PC-3 (cell line): Measurements from ENCODE around the gene OR6B2. TPM values are rescaled to one million over a fixed set of nuclear protein-coding genes. Genes with fewer than 3 reads are reported as not detected.

Experiments
- ATAC-seq: fragments of 200-7000 bp; cut with Tn5 transposase; 2 replicates; pipeline ENCODE4 v1.9.1; 2020; ENCODE audit warnings: mild to moderate bottlenecking, moderate library complexity
- Bru-seq: library from RNA; stranded (reverse); fragments of 400-500 nt; gene quantifications from one replicate; lab custom pipeline; 2021; lab: Mats Ljungman, UMichigan
- BruChase-seq, 2 experiments: library from RNA; stranded (reverse); fragments of 400-500 nt; gene quantifications; one replicate each; lab custom pipeline; 2021; lab: Mats Ljungman, UMichigan
- BruUV-seq: library from RNA; stranded (reverse); fragments of 400-500 nt; replicated peaks from 2 replicates; lab custom pipeline; 2021; lab: Mats Ljungman, UMichigan
- CTCF ChIA-PET: fragments of 300-600 bp; sonication (Branson Sonifier 250); formaldehyde crosslinking; loops from one replicate; lab custom pipeline; 2022; ENCODE audit warnings: antibody characterized with exemption; lab: Charles Lee
- POLR2A ChIA-PET: fragments of 300-600 bp; sonication (Branson Sonifier 250); formaldehyde crosslinking; loops from one replicate; lab custom pipeline; 2022; ENCODE audit warnings: antibody characterized with exemption; ENCODE audit not compliant: unreplicated experiment; lab: Charles Lee
- DNase-seq: peaks from one replicate; pipeline ENCODE4 v3.0.0-alpha.2; 2015
- H2AFZ ChIP-seq: fragments of 300-600 bp; sonication (generic); 2 replicates; pipeline ENCODE4 v1.6.0; 2016; ENCODE audit warnings: antibody characterized with exemption, low read length
- H3F3A ChIP-seq: fragments of 300-600 bp; sonication (generic); one replicate; pipeline ENCODE4 v1.6.0; 2017; ENCODE audit warnings: antibody characterized with exemption, low read length, control low read depth, mild to moderate bottlenecking; ENCODE audit not compliant: unreplicated experiment
- H3K27ac ChIP-seq: fragments of 300-600 bp; sonication (generic); 2 replicates; pipeline ENCODE4 v1.5.1; 2016; ENCODE audit warnings: mild to moderate bottlenecking, low read length
- H3K27me3 ChIP-seq: fragments of 300-600 bp; sonication (generic); 2 replicates; pipeline ENCODE4 v1.6.1; 2016; ENCODE audit warnings: low read length, mixed read lengths
- H3K36me3 ChIP-seq: fragments of 300-600 bp; sonication (generic); 2 replicates; pipeline ENCODE4 v1.6.1; 2016; ENCODE audit warnings: low read depth, mixed run types, low read length, mixed read lengths
- H3K4me1 ChIP-seq: fragments of 300-600 bp; sonication (generic); 2 replicates; pipeline ENCODE4 v1.5.1; 2016; ENCODE audit warnings: low read length; ENCODE audit not compliant: insufficient read depth
- H3K4me2 ChIP-seq: fragments of 300-600 bp; sonication (generic); 2 replicates; pipeline ENCODE4 v1.6.0; 2016; ENCODE audit warnings: low read length
- H3K4me3 ChIP-seq: fragments of 300-600 bp; sonication (generic); 2 replicates; pipeline ENCODE4 v1.5.1; 2016; ENCODE audit warnings: mild to moderate bottlenecking, low read length, mixed read lengths
- H3K79me2 ChIP-seq: fragments of 300-600 bp; sonication (generic); 2 replicates; pipeline ENCODE4 v1.6.1; 2017; ENCODE audit warnings: low read length, mixed read lengths
- H3K9ac ChIP-seq: fragments of 300-600 bp; sonication (generic); 2 replicates; pipeline ENCODE4 v1.6.0; 2016; ENCODE audit warnings: mild to moderate bottlenecking, low read length
- H3K9me2 ChIP-seq: fragments of 300-600 bp; sonication (generic); replicated peaks from 2 replicates; pipeline ENCODE4 v1.6.1; 2016; ENCODE audit warnings: mixed run types, low read length, mixed read lengths
- H3K9me3 ChIP-seq: fragments of 300-600 bp; sonication (generic); 2 replicates; pipeline ENCODE4 v1.6.1; 2016; ENCODE audit warnings: low read length, mixed read lengths
- H4K20me1 ChIP-seq: fragments of 300-600 bp; sonication (generic); 2 replicates; pipeline ENCODE4 v1.6.1; 2016; ENCODE audit warnings: low read length, mixed read lengths
- CTCF ChIP-seq: fragments of 300-600 bp; sonication (generic); conservative IDR thresholded peaks from 2 replicates; pipeline ENCODE4 v1.5.1; 2017; ENCODE audit warnings: antibody characterized with exemption, low read depth, mild to moderate bottlenecking, low read length
- EZH2 ChIP-seq: fragments of 300-600 bp; sonication (generic); IDR thresholded peaks from one replicate; pipeline ENCODE4 v1.6.1; 2017; ENCODE audit warnings: antibody characterized with exemption, mild to moderate bottlenecking, low read length; ENCODE audit not compliant: unreplicated experiment
- EZH2phosphoT487 ChIP-seq: fragments of 300-600 bp; sonication (generic); IDR thresholded peaks from 2 replicates; pipeline ENCODE4 v1.6.1; 2018; ENCODE audit warnings: mild to moderate bottlenecking, antibody characterized with exemption, low read length, borderline replicate concordance
- intact Hi-C: fragments of 100-400 bp; cut with micrococcal nuclease; formaldehyde crosslinking; loops from 2 replicates; pipeline ENCODE4 v1.9.0; 2023
- long read RNA-seq: library from polyadenylated mRNA; unstranded; transcript quantifications from one replicate; pipeline ENCODE4 v2.0.0, GENCODE V29; 2021; ENCODE audit not compliant: unreplicated experiment
- total RNA-seq: library from RNA; depleted of rRNA; stranded (reverse); fragments of >200 nt; gene quantifications from 2 replicates; pipeline ENCODE4 v1.2.3, GENCODE V29; 2014; rRNA removed

OR6B2 gene
- not detected in 2 replicates for total RNA-seq
- Bru-seq, nascent RNA: not detected
- BruChase-seq, experiment 1, labeled RNA remaining after a 6-hour chase: not detected
- not detected for BruChase-seq, experiment 2, labeled RNA remaining after a 2-hour chase
- long read RNA-seq: 0 reads

- no peaks in the 10 kb centered on the region for H3K4me1 ChIP-seq
- peaks cover 50% of the 10 kb centered on the region for H3K27me3 ChIP-seq
- no peak within 1 kb of the TSS for H3K9ac ChIP-seq
- no peak within 1 kb of the TSS for H3K27ac ChIP-seq
- no TSS peak for BruUV-seq
- ChIA-PET POLR2A (no interaction called here), CTCF (no interaction called here)
- DNase-seq (no peak), ATAC-seq (no peak)
- TF ChIP-seq CTCF (no peak), EZH2 (no peak), EZH2phosphoT487 (no peak)
- no peak within 1 kb of the TSS for H3K4me2 ChIP-seq
- no peak within 1 kb of the TSS for H3K4me3 ChIP-seq
- intact Hi-C loops: no loop called here
- H3K9me3 ChIP-seq: no peaks in the 10 kb centered on the region
- no peak within 1 kb of the TSS for H2AFZ ChIP-seq
- H3F3A ChIP-seq: no peaks in the 10 kb centered on the region
- H3K36me3 ChIP-seq: no peaks in the 10 kb centered on the region
- H3K9me2 ChIP-seq: no peaks in the 10 kb centered on the region
- H3K79me2 ChIP-seq: no peaks in the 10 kb centered on the region
- H4K20me1 ChIP-seq: no peaks in the 10 kb centered on the region
Observed at GRCh38 chr2:240030379-240031094, at the start of gene OR6B2. TSS of gene OR6B2 (minus strand) at chr2:240030429. CDS start at chr2:240030429, 0 bp downstream.

GRCh38 chr2:240078631-240079030, 48.4 kb upstream of the OR6B2 start:
- no peak overlapping the region for H3K9ac ChIP-seq
- H3K4me2 ChIP-seq: no peak overlapping the region
- H3K9me2 ChIP-seq: no peaks in the 10 kb centered on the region
- no peak for ATAC-seq
- TF ChIP-seq EZH2phosphoT487: no peak
- TF ChIP-seq EZH2: no peak
- TF ChIP-seq CTCF: no peak
- DNase-seq: no peak
- H3K4me1 ChIP-seq: no peaks in the 10 kb centered on the region
- ChIA-PET CTCF (no interaction called here), POLR2A (no interaction called here)
- no TSS peak for BruUV-seq
- no peak overlapping the region for H3K27ac ChIP-seq
- H3K36me3 ChIP-seq: no peaks in the 10 kb centered on the region
- H2AFZ ChIP-seq: no peak overlapping the region
- no peaks in the 10 kb centered on the region for H3K79me2 ChIP-seq
- peaks cover 56% of the 10 kb centered on the region for H3K27me3 ChIP-seq
- no peak overlapping the region for H3K4me3 ChIP-seq
- peaks cover 6% of the 10 kb centered on the region for H3K9me3 ChIP-seq
- intact Hi-C loops: no loop called here
- no peaks in the 10 kb centered on the region for H3F3A ChIP-seq
- no peaks in the 10 kb centered on the region for H4K20me1 ChIP-seq

- no peaks in the 10 kb centered on the region for H4K20me1 ChIP-seq
- no TSS peak for BruUV-seq
Observed at GRCh38 chr2:240077442-240077841, 47.2 kb upstream of the OR6B2 start.

More at GRCh38 chr2:240077442-240077841, 47.2 kb upstream of the OR6B2 start:
- H3K79me2 ChIP-seq: no peaks in the 10 kb centered on the region
- H3K4me2 ChIP-seq: no peak overlapping the region
- H3K9ac ChIP-seq: no peak overlapping the region
- no peaks in the 10 kb centered on the region for H3K36me3 ChIP-seq
- intact Hi-C loops: no loop called here
- peaks cover 6% of the 10 kb centered on the region for H3K9me3 ChIP-seq
- no peaks in the 10 kb centered on the region for H3F3A ChIP-seq
- no peak overlapping the region for H3K27ac ChIP-seq
- TF ChIP-seq EZH2 (no peak), EZH2phosphoT487 (no peak), CTCF (no peak)
- CTCF ChIA-PET: no interaction called here
- DNase-seq (no peak), ATAC-seq (no peak)
- no peak overlapping the region for H2AFZ ChIP-seq
- H3K4me3 ChIP-seq: no peak overlapping the region
- POLR2A ChIA-PET: no interaction called here
- peaks cover 59% of the 10 kb centered on the region for H3K27me3 ChIP-seq
- H3K9me2 ChIP-seq: no peaks in the 10 kb centered on the region
- H3K4me1 ChIP-seq: no peaks in the 10 kb centered on the region
